GM18520 (cell line): Measurements from ENCODE around the gene CCDC192.
A peak's percentile ranks its signal among the peaks of the same experiment; 100 is the strongest.

Experiments
- ATAC-seq: cut with Tn5 transposase; IDR thresholded peaks from one replicate; pipeline ENCODE4 v1.9.1; 2021; ENCODE audit not compliant: unreplicated experiment

CCDC192 gene

DNA sequence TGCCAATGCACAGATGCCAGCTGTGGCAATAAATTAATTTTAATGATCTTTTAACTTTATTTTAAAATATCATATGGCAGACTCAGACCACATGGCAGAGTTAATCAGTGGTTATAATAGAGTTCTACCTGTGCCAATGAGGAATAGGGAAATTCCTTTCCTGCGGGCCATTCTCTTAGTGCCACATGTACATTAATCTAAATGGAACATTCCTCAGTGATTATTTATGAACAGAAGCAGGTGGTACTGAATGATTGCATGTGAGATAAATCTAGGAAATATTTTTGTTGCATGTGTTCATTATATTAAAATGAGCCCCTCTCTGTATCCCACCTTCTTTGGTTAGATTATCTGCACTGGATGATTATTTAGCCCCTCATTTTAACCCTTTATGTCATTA lies 102.3 kb downstream of the CCDC192 start:
- ATAC-seq = no peak

- no peak for ATAC-seq
Observed at GRCh38 chr5:127806776-127807175, 103.6 kb downstream of the CCDC192 start.

DNA sequence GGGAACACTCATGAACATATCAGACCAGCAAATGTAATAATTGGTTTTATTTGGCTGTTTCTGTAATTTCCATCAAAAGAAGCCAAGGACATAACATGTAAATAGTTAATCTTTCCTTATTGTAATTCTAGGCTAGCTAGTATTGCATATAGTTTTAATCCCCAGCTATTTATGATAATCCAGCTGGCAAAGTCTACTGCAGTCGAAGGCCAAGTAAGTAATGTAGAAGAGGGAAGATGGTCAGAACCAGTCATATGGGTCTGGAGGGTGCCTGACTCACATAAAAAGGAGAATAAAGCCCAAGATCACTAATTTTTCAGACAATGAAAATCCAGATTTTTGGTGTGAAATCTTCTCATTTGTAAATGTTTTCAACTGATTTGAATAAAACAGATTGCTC lies 106.3 kb downstream of the CCDC192 start:
- no peak for ATAC-seq

- no peak for ATAC-seq
Observed at GRCh38 chr5:127810017-127810416, 106.8 kb downstream of the CCDC192 start.

GRCh38 chr5:127810707-127811490 lies 107.7 kb downstream of the CCDC192 start:
- ATAC-seq = no peak

GRCh38 chr5:127812570-127812969 lies 109.4 kb downstream of the CCDC192 start:
- no peak for ATAC-seq

DNA sequence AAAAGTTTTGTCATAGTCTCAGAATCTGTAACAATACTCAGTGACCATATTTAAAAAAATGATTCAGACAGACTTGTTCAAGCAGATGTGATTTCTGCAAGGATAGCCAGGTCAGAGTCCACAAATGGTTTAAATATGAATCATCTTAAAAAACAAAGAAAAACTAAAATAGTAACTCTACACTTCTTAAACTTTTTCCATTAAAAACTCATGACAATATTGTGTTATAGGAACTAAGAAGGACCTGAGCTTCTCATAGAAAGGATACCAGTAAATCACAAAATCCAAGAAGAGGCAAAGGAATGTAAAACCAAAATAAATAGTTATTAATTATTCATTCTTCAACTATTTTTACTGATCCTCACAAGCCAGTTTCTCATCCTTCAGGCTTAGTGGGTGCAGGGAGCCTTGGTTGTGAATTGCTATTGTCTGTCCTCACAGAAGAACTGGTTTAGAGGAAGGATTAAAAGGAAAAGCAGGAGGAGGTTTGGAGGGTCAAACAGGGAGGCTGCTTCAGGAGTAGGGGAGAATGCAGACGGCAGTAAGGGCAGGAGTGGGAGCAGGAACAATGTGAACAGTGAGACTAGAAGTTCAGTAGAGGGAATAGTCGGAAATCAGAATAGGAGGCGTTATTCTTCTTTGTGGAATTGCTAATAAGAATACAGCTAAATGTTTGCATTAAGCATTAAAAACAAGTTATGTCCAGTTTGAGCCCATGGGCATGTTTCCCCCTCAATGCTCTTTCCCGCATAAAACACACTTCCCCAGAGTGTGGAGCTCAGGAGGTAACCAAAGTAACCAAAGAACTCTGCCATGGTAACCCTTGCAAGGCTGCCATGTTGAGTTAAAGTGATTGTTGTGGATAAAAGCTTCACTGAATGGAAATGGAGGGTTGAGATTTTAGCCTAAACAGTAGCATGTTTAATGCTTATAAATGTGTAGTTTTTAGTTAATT lies 110.7 kb downstream of the CCDC192 start:
- no peak for ATAC-seq

DNA sequence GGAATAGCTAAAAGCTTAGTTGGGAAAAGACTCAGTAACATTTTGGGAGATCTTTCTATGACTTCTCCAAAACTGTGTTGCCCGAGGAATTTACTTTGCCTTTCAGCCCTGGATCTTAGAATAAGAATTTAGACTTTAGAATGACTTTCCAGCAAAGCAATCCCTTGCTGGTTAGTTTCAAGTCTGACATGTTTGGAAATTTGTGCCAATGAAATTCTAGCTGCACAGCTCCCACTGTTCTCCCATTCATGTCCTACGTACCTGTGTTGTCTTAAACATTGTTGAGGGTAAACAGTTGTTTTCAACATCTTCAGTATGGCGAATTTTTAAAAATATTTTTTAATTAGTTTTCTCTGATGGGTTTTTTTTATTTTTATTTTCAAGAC lies 111.4 kb downstream of the CCDC192 start:
- ATAC-seq = no peak

- peak; percentile 87 for ATAC-seq
Observed at GRCh38 chr5:127820910-127821553, 117.8 kb downstream of the CCDC192 start.

GRCh38 chr5:127821896-127822295 lies 118.7 kb downstream of the CCDC192 start:
- no peak for ATAC-seq

GRCh38 chr5:127824126-127824525 lies 120.9 kb downstream of the CCDC192 start:
- ATAC-seq = no peak

GRCh38 chr5:127826011-127826410 lies 122.8 kb downstream of the CCDC192 start:
- ATAC-seq = no peak

- no peak for ATAC-seq
Observed at GRCh38 chr5:127827451-127827850, 124.3 kb downstream of the CCDC192 start.

- no peak for ATAC-seq
Observed at GRCh38 chr5:127830157-127830556, 127.0 kb downstream of the CCDC192 start.

GRCh38 chr5:127830829-127831598 lies 127.8 kb downstream of the CCDC192 start:
- ATAC-seq = no peak

DNA sequence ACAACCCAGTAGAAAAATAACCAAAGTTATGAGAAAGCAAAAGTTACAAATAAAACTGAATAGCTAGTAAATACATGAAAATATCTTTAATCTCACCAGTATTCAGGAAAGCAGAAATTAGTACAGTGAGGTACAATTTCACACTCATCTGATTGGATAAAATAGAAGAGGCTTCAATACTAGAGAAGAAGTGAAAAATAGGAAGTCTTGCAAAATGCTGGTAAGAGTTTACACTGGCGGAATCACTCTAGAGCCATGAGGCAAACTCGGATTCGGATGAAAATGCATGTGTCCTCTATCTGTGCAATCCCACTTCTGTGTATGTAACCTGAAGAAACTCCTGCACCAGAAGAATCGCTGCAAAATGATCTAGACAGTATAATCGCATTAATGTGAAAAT lies 128.9 kb downstream of the CCDC192 start:
- no peak for ATAC-seq

- ATAC-seq = no peak
Observed at GRCh38 chr5:127834094-127834531, 130.9 kb downstream of the CCDC192 start.

DNA sequence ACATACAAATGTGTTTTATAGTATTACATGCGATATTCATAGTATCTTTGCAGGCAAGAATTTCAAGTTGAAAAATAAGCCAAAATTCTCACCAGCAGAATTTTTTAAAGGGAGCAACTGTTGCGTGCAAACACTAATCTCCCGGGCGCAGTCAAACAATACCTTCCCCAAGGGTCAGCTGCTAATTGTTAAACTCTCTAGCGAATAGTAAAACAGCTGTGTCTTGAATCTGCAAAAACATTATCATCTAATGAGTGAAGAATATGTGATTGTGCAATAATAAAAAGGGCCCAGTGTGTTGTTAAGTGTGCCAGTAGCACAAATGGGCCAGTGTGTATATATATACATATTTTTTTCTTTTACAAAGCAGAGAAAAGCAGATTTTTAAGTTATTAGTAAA lies 131.4 kb downstream of the CCDC192 start:
- no peak for ATAC-seq

DNA sequence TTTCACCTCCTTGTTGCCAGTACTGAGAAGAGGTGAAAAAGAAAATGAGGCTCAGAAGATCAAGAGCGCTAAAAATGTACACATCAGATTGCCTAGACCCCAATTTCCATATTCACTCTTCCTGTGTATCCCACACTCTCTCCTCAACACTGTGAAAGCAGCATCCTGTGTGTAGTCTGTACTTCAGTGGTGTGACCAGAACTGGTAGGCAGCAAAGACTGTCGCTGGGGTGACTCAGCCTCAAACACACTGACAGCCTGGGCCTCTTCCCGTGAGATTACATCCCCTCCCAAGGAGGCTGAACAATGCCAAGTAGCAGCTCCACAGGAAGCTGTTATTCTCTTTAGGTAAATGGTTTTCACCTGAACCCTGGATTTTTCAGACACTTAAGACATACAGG lies 135.5 kb downstream of the CCDC192 start:
- ATAC-seq = no peak

DNA sequence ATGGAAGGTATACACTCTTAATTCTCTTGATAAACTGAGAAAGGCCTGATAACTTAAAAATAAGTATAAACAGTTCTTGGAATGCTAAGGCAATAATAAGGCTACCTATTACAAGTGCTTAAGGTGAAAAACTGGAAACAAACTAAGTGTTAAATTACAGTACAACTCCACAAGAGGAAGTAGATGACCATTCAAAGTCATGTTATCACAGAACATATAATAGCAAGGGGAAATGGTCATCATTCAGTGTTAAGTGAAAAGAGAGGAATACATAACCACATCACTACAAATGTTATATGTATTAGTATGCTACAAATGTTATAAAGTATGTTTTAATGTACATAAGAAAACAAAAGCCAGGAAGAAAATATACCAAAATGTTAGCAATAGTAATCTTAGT lies 135.9 kb downstream of the CCDC192 start:
- ATAC-seq = no peak
